GM12878 (cell line): ENCODE results near the gene TM7SF2. TPM values are rescaled to one million over a fixed set of nuclear protein-coding genes. Genes with fewer than 3 reads are reported as not detected.
A peak's percentile ranks its signal among the peaks of the same experiment; 100 is the strongest.

ENCODE experiments used
- CBX3 ChIP-seq: fragments of 200-600 bp; sonication (generic); IDR thresholded peaks from 2 replicates; pipeline ENCODE4 v1.6.1; 2016; ENCODE audit warnings: low read depth, borderline replicate concordance
- ESRRA ChIP-seq: IDR thresholded peaks from 2 replicates; pipeline ENCODE4 v1.6.1; 2012; ENCODE audit warnings: mild to moderate bottlenecking, low read length, improper control_type of control experiment
- GATAD2B ChIP-seq: fragments of 450-650 bp; conservative IDR thresholded peaks from 2 replicates; pipeline ENCODE4 v1.6.1; 2017; ENCODE audit warnings: low read depth, mild to moderate bottlenecking, moderate library complexity
- NR2F1 ChIP-seq: fragments of 450-650 bp; conservative IDR thresholded peaks from 2 replicates; pipeline ENCODE4 v1.6.1; 2017; ENCODE audit warnings: mild to moderate bottlenecking
- PAX8 ChIP-seq: fragments of 450-650 bp; IDR thresholded peaks from 2 replicates; pipeline ENCODE4 v1.6.1; 2017; ENCODE audit warnings: mild to moderate bottlenecking, moderate library complexity
- PML ChIP-seq: IDR thresholded peaks from 2 replicates; pipeline ENCODE4 v1.6.1; 2012; ENCODE audit warnings: low read length, inconsistent platforms
- POLR2AphosphoS2 ChIP-seq: IDR thresholded peaks from 2 replicates; pipeline ENCODE4 v1.6.1; 2011; ENCODE audit warnings: low read depth, mild to moderate bottlenecking, low read length, improper control_type of control experiment, moderate library complexity
- RB1 ChIP-seq: fragments of 450-650 bp; formaldehyde crosslinking; IDR thresholded peaks from 2 replicates; pipeline ENCODE4 v1.6.1; 2017; ENCODE audit warnings: mild to moderate bottlenecking, borderline replicate concordance
- SIN3A ChIP-seq: IDR thresholded peaks from 2 replicates; pipeline ENCODE4 v1.6.1; 2012; ENCODE audit warnings: low read depth, low read length, improper control_type of control experiment
- polyA plus RNA-seq, 11 experiments: library from polyadenylated mRNA; depleted of rRNA in 4 of 11; unstranded in 6 of 11; stranded (reverse) in 5 of 11; fragments of >200 nt; fragmentation: Nextera tagmentation in 4 of 11; fragmentation: Illumina TruSeq in 1 of 11; extraction: Ambion mirVana in 4 of 11; extraction: Trizol in 1 of 11; gene quantifications; 1 replicate in 1 of 11; 2 replicates in 10 of 11; pipeline versions ENCODE4 v1.2.1 to v1.2.3, GENCODE V29; 2011 to 2016; ENCODE audit warnings: inconsistent platforms in 2 of 11, missing spikeins in 2 of 11, low read depth in 1 of 11
- total RNA-seq, 4 experiments: library from RNA; depleted of rRNA in 3 of 4; stranded (reverse); fragments of >200 nt in 3 of 4; fragmentation: Illumina TruSeq in 1 of 4; extraction: Trizol in 1 of 4; gene quantifications; 2 replicates each; pipeline versions ENCODE4 v1.2.1 to v1.2.3, GENCODE V29; 2013 to 2021
- TF ChIP-seq, protein P1 (sequence below): fragments of 450-650 bp; IDR thresholded peaks from 2 replicates; pipeline ENCODE4 v1.6.1; 2017; ENCODE audit warnings: antibody characterized with exemption, mild to moderate bottlenecking, moderate library complexity
- TF ChIP-seq, protein P2 (sequence below): fragments of 450-650 bp; IDR thresholded peaks from 2 replicates; pipeline ENCODE4 v1.6.1; 2017; ENCODE audit warnings: low read depth, mild to moderate bottlenecking, moderate library complexity
- TF ChIP-seq, protein P3 (sequence below): fragments of 450-650 bp; IDR thresholded peaks from 2 replicates; pipeline ENCODE4 v1.6.1; 2016; ENCODE audit warnings: mild to moderate bottlenecking
- TF ChIP-seq, protein P4 (sequence below): fragments of 450-650 bp; formaldehyde crosslinking; IDR thresholded peaks from 2 replicates; pipeline ENCODE4 v1.5.0; 2022; ENCODE audit warnings: mild to moderate bottlenecking, missing genetic modification characterization
- TF ChIP-seq, protein P5 (sequence below): fragments of 450-650 bp; IDR thresholded peaks from 2 replicates; pipeline ENCODE4 v1.6.1; 2017; ENCODE audit warnings: mild to moderate bottlenecking, moderate library complexity

Gene TM7SF2
- total and polyA plus RNA-seq, 10 of the 15 experiments (the other 5 are each of a cell fraction or from before 2014, with no cell fraction given), result 0.52 to 57.7 (median 20.7) TPM

DNA sequence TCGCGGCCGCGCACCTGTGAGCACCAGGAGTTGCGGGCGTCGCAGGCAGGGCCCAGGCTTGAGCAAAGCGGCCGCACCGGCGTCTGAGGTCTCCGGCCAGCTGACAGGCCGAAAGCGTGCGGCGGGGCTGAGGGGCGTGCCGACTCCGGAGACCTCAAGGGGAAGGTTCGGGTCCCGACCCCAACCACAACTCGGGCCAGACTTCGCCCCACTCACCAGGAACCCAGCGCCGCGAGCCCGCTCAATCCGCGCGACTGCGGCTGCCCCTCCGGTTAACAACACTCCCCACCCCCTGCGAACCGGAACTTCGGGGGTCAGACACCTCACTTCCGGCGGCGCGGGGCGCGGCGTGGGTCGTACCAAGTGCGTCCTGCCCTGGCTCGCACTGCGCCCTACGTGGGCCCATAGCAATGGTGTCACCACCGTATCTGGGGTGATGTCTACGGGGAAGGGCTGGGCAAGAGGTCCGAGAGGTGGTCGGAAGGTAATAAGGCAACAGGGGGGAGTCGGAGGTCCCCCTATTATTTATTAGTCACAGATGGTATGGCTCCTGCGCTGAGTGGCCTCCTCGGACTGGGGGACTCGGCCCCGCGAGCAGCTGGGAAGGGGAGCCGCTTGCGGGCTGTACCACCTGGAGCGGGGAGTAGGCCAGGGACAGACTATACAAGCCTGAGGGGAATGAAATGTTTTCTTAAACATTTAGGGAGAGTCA is 22.7 kb downstream of the TM7SF2 start, which contains the start of gene SYVN1 (continued):
- TF ChIP-seq, protein P1, sequence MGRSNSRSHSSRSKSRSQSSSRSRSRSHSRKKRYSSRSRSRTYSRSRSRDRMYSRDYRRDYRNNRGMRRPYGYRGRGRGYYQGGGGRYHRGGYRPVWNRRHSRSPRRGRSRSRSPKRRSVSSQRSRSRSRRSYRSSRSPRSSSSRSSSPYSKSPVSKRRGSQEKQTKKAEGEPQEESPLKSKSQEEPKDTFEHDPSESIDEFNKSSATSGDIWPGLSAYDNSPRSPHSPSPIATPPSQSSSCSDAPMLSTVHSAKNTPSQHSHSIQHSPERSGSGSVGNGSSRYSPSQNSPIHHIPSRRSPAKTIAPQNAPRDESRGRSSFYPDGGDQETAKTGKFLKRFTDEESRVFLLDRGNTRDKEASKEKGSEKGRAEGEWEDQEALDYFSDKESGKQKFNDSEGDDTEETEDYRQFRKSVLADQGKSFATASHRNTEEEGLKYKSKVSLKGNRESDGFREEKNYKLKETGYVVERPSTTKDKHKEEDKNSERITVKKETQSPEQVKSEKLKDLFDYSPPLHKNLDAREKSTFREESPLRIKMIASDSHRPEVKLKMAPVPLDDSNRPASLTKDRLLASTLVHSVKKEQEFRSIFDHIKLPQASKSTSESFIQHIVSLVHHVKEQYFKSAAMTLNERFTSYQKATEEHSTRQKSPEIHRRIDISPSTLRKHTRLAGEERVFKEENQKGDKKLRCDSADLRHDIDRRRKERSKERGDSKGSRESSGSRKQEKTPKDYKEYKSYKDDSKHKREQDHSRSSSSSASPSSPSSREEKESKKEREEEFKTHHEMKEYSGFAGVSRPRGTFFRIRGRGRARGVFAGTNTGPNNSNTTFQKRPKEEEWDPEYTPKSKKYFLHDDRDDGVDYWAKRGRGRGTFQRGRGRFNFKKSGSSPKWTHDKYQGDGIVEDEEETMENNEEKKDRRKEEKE, result peak; percentile 92
- 0 out of 2 replicates have a peak, but pooled peaks have one; percentile 14 for TF ChIP-seq PAX8
- peak; percentile 73 for TF ChIP-seq SIN3A
- TF ChIP-seq RB1, result peak; percentile 91; the same call in 1 of the 2 replicates
- TF ChIP-seq PML, result peak; percentile 94
- TF ChIP-seq, protein P2, sequence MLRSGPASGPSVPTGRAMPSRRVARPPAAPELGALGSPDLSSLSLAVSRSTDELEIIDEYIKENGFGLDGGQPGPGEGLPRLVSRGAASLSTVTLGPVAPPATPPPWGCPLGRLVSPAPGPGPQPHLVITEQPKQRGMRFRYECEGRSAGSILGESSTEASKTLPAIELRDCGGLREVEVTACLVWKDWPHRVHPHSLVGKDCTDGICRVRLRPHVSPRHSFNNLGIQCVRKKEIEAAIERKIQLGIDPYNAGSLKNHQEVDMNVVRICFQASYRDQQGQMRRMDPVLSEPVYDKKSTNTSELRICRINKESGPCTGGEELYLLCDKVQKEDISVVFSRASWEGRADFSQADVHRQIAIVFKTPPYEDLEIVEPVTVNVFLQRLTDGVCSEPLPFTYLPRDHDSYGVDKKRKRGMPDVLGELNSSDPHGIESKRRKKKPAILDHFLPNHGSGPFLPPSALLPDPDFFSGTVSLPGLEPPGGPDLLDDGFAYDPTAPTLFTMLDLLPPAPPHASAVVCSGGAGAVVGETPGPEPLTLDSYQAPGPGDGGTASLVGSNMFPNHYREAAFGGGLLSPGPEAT, result peak; percentile 96
- TF ChIP-seq, protein P3, sequence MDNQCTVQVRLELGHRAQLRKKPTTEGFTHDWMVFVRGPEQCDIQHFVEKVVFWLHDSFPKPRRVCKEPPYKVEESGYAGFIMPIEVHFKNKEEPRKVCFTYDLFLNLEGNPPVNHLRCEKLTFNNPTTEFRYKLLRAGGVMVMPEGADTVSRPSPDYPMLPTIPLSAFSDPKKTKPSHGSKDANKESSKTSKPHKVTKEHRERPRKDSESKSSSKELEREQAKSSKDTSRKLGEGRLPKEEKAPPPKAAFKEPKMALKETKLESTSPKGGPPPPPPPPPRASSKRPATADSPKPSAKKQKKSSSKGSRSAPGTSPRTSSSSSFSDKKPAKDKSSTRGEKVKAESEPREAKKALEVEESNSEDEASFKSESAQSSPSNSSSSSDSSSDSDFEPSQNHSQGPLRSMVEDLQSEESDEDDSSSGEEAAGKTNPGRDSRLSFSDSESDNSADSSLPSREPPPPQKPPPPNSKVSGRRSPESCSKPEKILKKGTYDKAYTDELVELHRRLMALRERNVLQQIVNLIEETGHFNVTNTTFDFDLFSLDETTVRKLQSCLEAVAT, result peak; percentile 84
- TF ChIP-seq ESRRA, result 0 out of 2 replicates have a peak, but pooled peaks have one; percentile 51
- no peak for TF ChIP-seq CBX3
- TF ChIP-seq, protein P4, sequence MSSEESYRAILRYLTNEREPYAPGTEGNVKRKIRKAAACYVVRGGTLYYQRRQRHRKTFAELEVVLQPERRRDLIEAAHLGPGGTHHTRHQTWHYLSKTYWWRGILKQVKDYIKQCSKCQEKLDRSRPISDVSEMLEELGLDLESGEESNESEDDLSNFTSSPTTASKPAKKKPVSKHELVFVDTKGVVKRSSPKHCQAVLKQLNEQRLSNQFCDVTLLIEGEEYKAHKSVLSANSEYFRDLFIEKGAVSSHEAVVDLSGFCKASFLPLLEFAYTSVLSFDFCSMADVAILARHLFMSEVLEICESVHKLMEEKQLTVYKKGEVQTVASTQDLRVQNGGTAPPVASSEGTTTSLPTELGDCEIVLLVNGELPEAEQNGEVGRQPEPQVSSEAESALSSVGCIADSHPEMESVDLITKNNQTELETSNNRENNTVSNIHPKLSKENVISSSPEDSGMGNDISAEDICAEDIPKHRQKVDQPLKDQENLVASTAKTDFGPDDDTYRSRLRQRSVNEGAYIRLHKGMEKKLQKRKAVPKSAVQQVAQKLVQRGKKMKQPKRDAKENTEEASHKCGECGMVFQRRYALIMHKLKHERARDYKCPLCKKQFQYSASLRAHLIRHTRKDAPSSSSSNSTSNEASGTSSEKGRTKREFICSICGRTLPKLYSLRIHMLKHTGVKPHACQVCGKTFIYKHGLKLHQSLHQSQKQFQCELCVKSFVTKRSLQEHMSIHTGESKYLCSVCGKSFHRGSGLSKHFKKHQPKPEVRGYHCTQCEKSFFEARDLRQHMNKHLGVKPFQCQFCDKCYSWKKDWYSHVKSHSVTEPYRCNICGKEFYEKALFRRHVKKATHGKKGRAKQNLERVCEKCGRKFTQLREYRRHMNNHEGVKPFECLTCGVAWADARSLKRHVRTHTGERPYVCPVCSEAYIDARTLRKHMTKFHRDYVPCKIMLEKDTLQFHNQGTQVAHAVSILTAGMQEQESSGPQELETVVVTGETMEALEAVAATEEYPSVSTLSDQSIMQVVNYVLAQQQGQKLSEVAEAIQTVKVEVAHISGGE (CRISPR knock-in tag), result no peak
- TF ChIP-seq NR2F1, result peak; percentile 95
- peak; percentile 86 for TF ChIP-seq GATAD2B
- TF ChIP-seq, protein P5, sequence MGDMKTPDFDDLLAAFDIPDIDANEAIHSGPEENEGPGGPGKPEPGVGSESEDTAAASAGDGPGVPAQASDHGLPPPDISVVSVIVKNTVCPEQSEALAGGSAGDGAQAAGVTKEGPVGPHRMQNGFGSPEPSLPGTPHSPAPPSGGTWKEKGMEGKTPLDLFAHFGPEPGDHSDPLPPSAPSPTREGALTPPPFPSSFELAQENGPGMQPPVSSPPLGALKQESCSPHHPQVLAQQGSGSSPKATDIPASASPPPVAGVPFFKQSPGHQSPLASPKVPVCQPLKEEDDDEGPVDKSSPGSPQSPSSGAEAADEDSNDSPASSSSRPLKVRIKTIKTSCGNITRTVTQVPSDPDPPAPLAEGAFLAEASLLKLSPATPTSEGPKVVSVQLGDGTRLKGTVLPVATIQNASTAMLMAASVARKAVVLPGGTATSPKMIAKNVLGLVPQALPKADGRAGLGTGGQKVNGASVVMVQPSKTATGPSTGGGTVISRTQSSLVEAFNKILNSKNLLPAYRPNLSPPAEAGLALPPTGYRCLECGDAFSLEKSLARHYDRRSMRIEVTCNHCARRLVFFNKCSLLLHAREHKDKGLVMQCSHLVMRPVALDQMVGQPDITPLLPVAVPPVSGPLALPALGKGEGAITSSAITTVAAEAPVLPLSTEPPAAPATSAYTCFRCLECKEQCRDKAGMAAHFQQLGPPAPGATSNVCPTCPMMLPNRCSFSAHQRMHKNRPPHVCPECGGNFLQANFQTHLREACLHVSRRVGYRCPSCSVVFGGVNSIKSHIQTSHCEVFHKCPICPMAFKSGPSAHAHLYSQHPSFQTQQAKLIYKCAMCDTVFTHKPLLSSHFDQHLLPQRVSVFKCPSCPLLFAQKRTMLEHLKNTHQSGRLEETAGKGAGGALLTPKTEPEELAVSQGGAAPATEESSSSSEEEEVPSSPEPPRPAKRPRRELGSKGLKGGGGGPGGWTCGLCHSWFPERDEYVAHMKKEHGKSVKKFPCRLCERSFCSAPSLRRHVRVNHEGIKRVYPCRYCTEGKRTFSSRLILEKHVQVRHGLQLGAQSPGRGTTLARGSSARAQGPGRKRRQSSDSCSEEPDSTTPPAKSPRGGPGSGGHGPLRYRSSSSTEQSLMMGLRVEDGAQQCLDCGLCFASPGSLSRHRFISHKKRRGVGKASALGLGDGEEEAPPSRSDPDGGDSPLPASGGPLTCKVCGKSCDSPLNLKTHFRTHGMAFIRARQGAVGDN, result peak; percentile 78; the same call in 1 of the 2 replicates
- peak; percentile 72 for TF ChIP-seq POLR2AphosphoS2
